HepG2 (cell line): ENCODE results near the gene BAZ1B. TPM values are rescaled to one million over a fixed set of nuclear protein-coding genes. Genes with fewer than 3 reads are reported as not detected.
"Not testable (repeated sequence)": the region's sequence is repeated elsewhere in the genome, so short reads cannot be mapped to it uniquely, and the experiment has no call there.

ENCODE experiments used
- ATAC-seq: fragments of 200-7000 bp; cut with Tn5 transposase; 3 replicates; pipeline ENCODE4 v1.9.1; 2020; ENCODE audit warnings: mild to moderate bottlenecking, moderate library complexity
- BruUV-seq: library from RNA; stranded (reverse); fragments of 400-500 nt; replicated peaks from 2 replicates; lab custom pipeline; 2021; lab: Mats Ljungman, UMichigan
- CTCF ChIA-PET: fragments of 300-600 bp; formaldehyde crosslinking; extraction: SDS; loops from one replicate; lab custom pipeline; 2021; ENCODE audit warnings: low total read pairs, inconsistent platforms, low intra/inter-chr PET ratio; lab: Yijun Ruan, JAX
- POLR2A ChIA-PET: fragments of 350-600 bp; sonication (Branson Sonifier 250); formaldehyde crosslinking; loops from one replicate; lab custom pipeline; 2020; ENCODE audit warnings: antibody characterized with exemption, inconsistent platforms; lab: Yijun Ruan, JAX
- DNase-seq: peaks from one replicate; pipeline ENCODE4 v3.0.0-alpha.2; 2015; ENCODE audit warnings: low spot score
- FAIRE-seq: peaks from 3 replicates; lab custom pipeline; 2011; peaks lifted over from hg19 to GRCh38; lab: Jason Lieb, UNC
- H2AFZ ChIP-seq: one replicate; pipeline ENCODE4 v1.6.1; 2011; ENCODE audit warnings: low read length, inconsistent platforms
- H3K27ac ChIP-seq: fragments of 300-600 bp; 3 replicates; pipeline ENCODE4 v1.8.0; 2011; ENCODE audit warnings: mixed run types, mild to moderate bottlenecking, mixed read lengths, low read length, inconsistent platforms; ENCODE audit not compliant: insufficient read depth; ENCODE audit errors: extremely low read length
- H3K27me3 ChIP-seq, 2 experiments: fragments of 200-600 bp in 1 of 2; 2 replicates in 1 of 2; 3 replicates in 1 of 2; pipeline versions ENCODE4 v1.6.0 to v1.8.0; 2011; ENCODE audit warnings: low read length in 2 of 2, mild to moderate bottlenecking in 2 of 2, moderate library complexity in 2 of 2, inconsistent platforms in 1 of 2; ENCODE audit not compliant: insufficient read depth in 2 of 2, control insufficient read depth in 1 of 2
- H3K36me3 ChIP-seq, 2 experiments: fragments of 200-600 bp in 1 of 2; replicated peaks in 1 of 2; 2 replicates in 1 of 2; 3 replicates in 1 of 2; pipeline versions ENCODE4 v1.5.1 to v1.8.0; 2011; ENCODE audit warnings: low read length in 2 of 2, inconsistent platforms in 1 of 2; ENCODE audit not compliant: insufficient read depth in 2 of 2, control insufficient read depth in 1 of 2
- H3K4me1 ChIP-seq: 2 replicates; pipeline ENCODE4 v1.5.1; 2012; ENCODE audit warnings: low read length, inconsistent platforms; ENCODE audit not compliant: insufficient read depth
- H3K4me2 ChIP-seq: 2 replicates; pipeline ENCODE4 v1.6.0; 2011; ENCODE audit warnings: low read depth, low read length, inconsistent platforms
- H3K4me3 ChIP-seq, 3 experiments: fragments of 200-600 bp in 1 of 3; sonication (generic), shearing (Covaris generic) in 1 of 3; replicated peaks in 1 of 3; 2 replicates each; pipeline ENCODE4 v1.5.1; 2011 to 2016; ENCODE audit warnings: low read length in 3 of 3, inconsistent platforms in 2 of 3, low read depth in 2 of 3, mild to moderate bottlenecking in 2 of 3, control low read depth in 1 of 3, mixed read lengths in 1 of 3; ENCODE audit not compliant: insufficient read depth in 1 of 3
- H3K79me2 ChIP-seq: one replicate; pipeline ENCODE4 v1.6.1; 2011; ENCODE audit warnings: low read length, inconsistent platforms; ENCODE audit not compliant: insufficient read depth
- H3K9ac ChIP-seq: 2 replicates; pipeline ENCODE4 v1.6.0; 2011; ENCODE audit warnings: mild to moderate bottlenecking, low read depth, low read length, inconsistent platforms; ENCODE audit not compliant: insufficient read depth
- H3K9me3 ChIP-seq: 2 replicates; pipeline ENCODE4 v1.5.1; 2012; ENCODE audit warnings: mild to moderate bottlenecking, low read length
- H4K20me1 ChIP-seq: 2 replicates; pipeline ENCODE4 v1.6.0; 2011; ENCODE audit warnings: inconsistent platforms, mild to moderate bottlenecking, low read length, moderate library complexity; ENCODE audit not compliant: insufficient read depth
- DDIT3 ChIP-seq: sonication (generic); formaldehyde crosslinking; IDR thresholded peaks from 2 replicates; pipeline ENCODE4 v1.4.0; 2020; ENCODE audit warnings: mild to moderate bottlenecking, missing genetic modification reagents
- WGBS: methylation state at CpG from one replicate; pipeline ENCODE4 v1.1.6; 2017; ENCODE audit warnings: low lambda C conversion rate; 5-methylcytosine and 5-hydroxymethylcytosine counted together
- in situ Hi-C: cut with HindIII; loops from 2 replicates; pipeline ENCODE4 v1.10.0; 2017; ENCODE audit warnings: low pct_unique_long_range_greater_than_20kb; ENCODE audit not compliant: extremely low pct_ligation_motif_present
- intact Hi-C: fragments of 100-400 bp; cut with micrococcal nuclease; formaldehyde crosslinking; loops from one replicate; pipeline ENCODE4 v1.10.0; 2022; ENCODE audit not compliant: unreplicated experiment
- polyA plus RNA-seq, 8 experiments: library from polyadenylated mRNA; depleted of rRNA in 3 of 8; stranded (reverse) in 7 of 8; unstranded in 1 of 8; fragments of >200 nt; fragmentation: Illumina TruSeq in 4 of 8; extraction: Trizol in 4 of 8; gene quantifications; 2 replicates each; pipeline versions ENCODE4 v1.2.1 to v1.2.3, GENCODE V29; 2011 to 2016; ENCODE audit warnings: low read depth in 4 of 8, missing spikeins in 1 of 8, mixed read lengths in 1 of 8; ENCODE audit not compliant: insufficient read depth in 1 of 8
- total RNA-seq, 5 experiments: library from RNA; depleted of rRNA; stranded (reverse); fragments of >200 nt; fragmentation: Illumina TruSeq; extraction: Trizol; gene quantifications; 2 replicates each; pipeline ENCODE4 v1.2.3, GENCODE V29; 2016; ENCODE audit warnings: low read depth in 1 of 5

Gene BAZ1B
- total and polyA plus RNA-seq, 2 of the 13 experiments (the other 11 are each of a cell fraction or from before 2014, with no cell fraction given): 18.6 to 69.4 TPM

- in situ Hi-C loops, H4K20me1 ChIP-seq, H3K9ac ChIP-seq, BruUV-seq, H3K27me3 ChIP-seq, DNase-seq, ATAC-seq, H3K4me3 ChIP-seq, H3K9me3 ChIP-seq, H3K27ac ChIP-seq, H2AFZ ChIP-seq, POLR2A ChIA-PET, CTCF ChIA-PET, H3K4me1 ChIP-seq, H3K79me2 ChIP-seq, H3K4me2 ChIP-seq, intact Hi-C loops, FAIRE-seq: not testable (repeated sequence)
- 100% methylated on average over 2 of the region's 2 CpGs for WGBS
- H3K36me3 ChIP-seq: peaks cover 24 to 57% of the 10 kb centered on the region in 2 experiments
Observed at GRCh38 chr7:73538510-73538909, 16.4 kb upstream of the BAZ1B start.

- in situ Hi-C loops: no loop called here
- Histone ChIP-seq H4K20me1 (no peaks in the 10 kb centered on the region), H3K4me1 (peaks cover 12% of the 10 kb centered on the region), H3K79me2 (no peaks in the 10 kb centered on the region), H2AFZ (no peak overlapping the region), H3K27ac (no peak overlapping the region), H3K4me3 (no peak overlapping the region), H3K9me3 (no peaks in the 10 kb centered on the region)
- ChIA-PET POLR2A (no interaction called here), CTCF (no interaction called here)
- BruUV-seq: no TSS peak
- no peak for ATAC-seq
- TF ChIP-seq DDIT3 (CRISPR knock-in tag): no peak
- TF ChIP-seq, all 625 proteins: peak for 0
- WGBS: 97% methylated on average over 9 of the region's 16 CpGs
- no peak for FAIRE-seq
- no peak overlapping the region for H3K4me2 ChIP-seq
- no peaks in the 10 kb centered on the region for H3K27me3 ChIP-seq
- peaks cover 21 to 44% of the 10 kb centered on the region in 2 experiments for H3K36me3 ChIP-seq
- no peak overlapping the region for H3K9ac ChIP-seq
- intact Hi-C loops: no loop called here
- DNase-seq: no peak
Observed at GRCh38 chr7:73537051-73537450, 15.0 kb upstream of the BAZ1B start.
